ENCODE data around the gene P2RX7.

DNA sequence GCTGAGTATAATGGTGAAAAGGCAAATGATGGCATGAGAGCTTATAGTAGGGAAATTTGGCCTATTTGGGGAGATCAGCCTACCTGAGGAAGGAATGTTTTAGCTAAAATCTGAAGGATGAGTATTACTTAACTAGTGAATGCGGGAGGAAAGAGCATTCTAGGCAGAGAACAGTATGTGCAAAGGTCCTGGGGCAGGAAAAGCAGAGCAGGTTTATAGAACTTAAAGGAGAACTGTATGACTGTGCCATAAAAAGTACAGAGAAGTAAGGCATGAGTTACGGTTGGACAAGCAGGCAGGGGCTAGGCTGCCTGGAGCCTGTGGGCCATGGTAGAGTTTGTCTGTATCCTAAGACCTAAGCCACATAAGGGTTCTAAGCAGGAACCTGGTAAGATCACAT lies 55.6 kb downstream of the P2RX7 start:
- TF ChIP-seq PPARA (CRISPR knock-in tag; IDR thresholded peaks at IDR 0.05; ENCODE audit: borderline replicate concordance) (no peak), BACH2 (CRISPR knock-in tag; IDR thresholded peaks at IDR 0.05; ENCODE audit: borderline replicate concordance) (no peak)

Data from SK-N-SH treated with all-trans-retinoic acid at 6 μM for 48 hours (cell line).